Stimulated activated CD8-positive, alpha-beta memory T cell treated with anti-CD3 and anti-CD28 coated beads, Interleukin-15, amount 100 ng/mL, for 1 hour (primary cell): ENCODE data around the gene ITFG1.
"Not testable (repeated sequence)": the region's sequence is repeated elsewhere in the genome, so short reads cannot be mapped to it uniquely, and the experiment has no call there.

Experiments
- DNase-seq: peaks from one replicate; pipeline ENCODE4 v3.0.0-alpha.2; 2020; ENCODE audit warnings: low read depth

Gene ITFG1

DNA sequence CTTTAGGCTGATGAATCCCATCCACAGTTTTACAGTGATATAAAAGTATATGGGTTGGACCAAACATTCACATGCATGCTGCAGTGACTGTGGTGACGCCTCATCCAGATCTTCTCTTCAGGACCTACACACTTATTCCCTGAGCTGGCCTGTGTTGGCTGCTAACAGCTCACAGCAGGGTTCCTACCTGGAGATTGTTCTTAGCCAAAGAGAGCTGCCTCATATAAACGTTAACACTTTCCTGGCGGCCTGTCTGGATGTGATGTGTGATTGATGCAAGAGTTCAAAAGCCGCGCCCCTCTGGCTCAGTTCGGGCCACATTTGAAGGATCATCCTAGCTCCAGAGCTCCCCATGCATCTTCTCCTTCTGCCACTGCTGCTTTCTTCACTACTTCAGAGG is 224.1 kb downstream of the ITFG1 start:
- no peak for DNase-seq

GRCh38 chr16:47230296-47230695 is 230.6 kb downstream of the ITFG1 start:
- no peak for DNase-seq

DNA sequence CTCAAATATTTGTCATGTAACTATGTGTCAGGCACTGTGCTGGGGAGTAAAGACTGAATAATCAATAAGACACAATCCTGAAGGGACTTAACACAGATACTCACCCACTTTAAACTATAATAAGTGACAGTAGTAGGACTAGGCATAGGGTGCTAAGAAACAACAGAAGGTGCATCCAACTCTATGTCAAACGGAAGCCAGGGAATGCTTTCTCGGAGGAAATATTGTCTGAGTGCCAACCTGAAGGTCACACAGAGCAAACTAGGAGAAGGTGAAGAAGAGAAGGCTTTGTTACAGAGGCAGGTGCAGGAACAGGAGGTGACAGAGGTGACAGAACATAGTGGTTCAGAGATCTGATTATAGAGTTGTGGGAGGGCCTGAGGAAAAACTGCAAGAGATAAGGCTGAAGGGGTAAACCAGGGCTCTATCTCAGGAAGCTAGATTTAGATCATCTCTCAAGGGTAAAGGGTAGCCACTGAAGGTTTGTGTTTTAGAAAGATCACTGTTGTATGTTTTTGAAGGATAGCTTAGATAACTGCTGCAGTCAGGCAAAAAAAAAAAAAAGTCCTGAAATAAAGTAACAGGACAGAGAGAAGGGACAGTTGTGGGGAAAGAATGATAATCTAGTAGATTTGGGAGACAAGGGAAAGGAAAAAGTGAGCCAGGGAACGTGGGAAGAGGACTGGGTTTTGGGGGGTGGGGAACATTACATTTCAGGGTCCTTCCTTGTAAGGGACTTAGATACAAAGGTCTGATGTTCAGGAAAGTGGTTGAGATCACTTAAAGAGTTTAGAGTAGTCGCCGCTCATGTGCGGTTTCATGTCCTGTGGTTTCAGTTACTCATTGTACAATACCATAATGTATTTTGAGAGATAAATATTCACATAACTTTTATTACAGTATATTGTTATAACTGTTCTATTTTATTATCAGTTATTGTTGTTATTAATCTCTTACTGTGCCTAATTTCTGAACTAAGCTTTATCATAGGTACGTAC is 231.5 kb downstream of the ITFG1 start:
- no peak for DNase-seq

DNA sequence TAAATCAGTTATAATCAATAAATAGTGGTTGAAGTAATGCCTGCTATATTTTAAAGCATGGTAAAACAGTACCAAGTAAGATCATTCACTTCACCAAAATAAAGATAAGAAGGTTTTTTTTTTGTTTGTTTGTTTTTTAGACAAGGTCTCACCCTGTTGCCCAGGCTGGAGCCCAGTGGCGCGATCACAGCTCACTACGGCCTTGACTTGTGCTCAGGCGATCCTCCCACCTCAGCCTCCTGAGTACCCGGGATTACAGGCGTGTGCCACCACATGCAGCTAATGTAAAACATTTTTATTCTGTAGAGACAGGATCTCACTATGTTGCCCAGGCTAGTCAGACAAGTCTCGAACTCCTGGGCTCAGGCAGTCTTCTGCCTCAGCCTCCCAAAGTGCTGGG is 232.6 kb downstream of the ITFG1 start:
- DNase-seq: no peak

- no peak for DNase-seq
Measured at GRCh38 chr16:47213761-47214440, 247.0 kb downstream of the ITFG1 start.

- DNase-seq: no peak
Measured at GRCh38 chr16:47211218-47211617, 249.6 kb downstream of the ITFG1 start.

GRCh38 chr16:47204736-47205504 is 255.9 kb downstream of the ITFG1 start:
- DNase-seq: no peak

DNA sequence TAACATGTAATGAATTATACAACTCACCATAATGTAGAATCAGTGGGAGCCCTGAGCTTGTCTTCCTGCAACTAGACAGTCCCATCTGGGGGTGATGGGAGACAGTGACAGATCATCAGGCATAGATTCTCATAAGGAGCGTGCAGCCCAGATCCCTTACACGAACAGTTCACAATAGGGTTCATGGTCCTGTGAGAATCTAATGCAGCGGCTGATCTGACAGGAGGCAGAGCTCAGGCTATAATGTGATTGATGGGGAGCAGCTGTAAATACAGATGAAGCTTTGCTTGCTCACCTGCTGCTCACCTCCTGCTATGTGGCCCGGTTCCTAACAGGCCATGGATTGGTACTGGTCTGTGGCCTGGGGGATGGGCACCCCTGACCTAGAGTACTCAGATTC is 257.4 kb downstream of the ITFG1 start:
- DNase-seq: not testable (repeated sequence)

DNA sequence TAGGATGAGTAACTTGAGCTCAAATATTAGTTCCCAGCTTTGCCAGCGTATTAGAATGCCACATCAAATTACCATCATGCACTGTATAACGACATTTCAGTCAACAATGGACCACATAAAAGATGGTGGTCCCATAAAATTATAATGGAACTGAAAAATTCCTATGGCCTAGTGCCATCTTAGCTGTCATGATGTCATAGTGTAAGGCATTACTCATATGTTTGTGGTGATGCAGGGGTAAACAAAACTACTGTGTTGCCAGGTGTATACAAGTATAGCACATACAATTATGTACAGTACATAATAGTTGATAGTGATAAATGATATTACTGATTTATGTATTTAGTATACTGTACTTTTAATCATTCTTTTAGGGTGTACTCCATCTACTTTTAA is 262.7 kb downstream of the ITFG1 start:
- DNase-seq: no peak

GRCh38 chr16:47197536-47198179 is 263.2 kb downstream of the ITFG1 start:
- no peak for DNase-seq

DNA sequence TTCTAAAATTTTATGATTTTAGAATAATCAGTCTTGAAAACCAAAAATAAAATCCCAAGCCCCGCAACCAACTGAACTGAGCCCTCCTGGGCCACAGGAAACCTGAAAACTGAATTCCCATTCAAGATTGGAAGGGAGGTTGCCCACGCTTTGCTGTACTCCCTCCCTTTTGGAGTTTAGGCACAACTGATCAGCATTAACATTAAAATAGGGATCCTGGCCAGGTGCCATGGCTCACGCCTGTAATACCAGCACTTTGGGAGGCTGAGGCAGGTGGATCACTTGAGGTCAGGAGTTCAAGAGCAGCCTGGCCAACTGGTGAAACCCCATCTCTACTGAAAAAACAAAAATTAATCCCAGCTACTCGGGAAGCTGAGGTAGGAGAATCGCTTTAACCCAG is 264.4 kb downstream of the ITFG1 start:
- no peak for DNase-seq

GRCh38 chr16:47182318-47182717 is 278.5 kb downstream of the ITFG1 start:
- DNase-seq: no peak

DNA sequence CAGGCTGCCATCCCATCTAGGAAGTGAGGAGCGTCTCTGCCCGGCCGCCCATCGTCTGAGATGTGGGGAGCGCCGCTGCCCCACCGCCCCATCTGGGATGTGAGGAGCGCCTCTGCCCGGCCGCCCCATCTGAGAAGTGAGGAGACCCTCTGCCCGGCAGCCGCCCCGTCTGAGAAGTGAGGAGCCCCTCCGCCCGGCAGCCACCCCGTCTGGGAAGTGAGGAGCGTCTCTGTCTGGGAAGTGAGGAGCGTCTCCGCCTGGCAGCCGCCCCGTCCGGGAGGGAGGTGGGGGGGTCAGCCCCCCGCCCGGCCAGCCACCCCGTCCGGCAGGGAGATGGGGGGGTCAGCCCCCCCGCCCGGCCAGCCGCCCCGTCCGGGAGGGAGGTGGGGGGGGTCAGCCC is 279.8 kb downstream of the ITFG1 start:
- not testable (repeated sequence) for DNase-seq

DNA sequence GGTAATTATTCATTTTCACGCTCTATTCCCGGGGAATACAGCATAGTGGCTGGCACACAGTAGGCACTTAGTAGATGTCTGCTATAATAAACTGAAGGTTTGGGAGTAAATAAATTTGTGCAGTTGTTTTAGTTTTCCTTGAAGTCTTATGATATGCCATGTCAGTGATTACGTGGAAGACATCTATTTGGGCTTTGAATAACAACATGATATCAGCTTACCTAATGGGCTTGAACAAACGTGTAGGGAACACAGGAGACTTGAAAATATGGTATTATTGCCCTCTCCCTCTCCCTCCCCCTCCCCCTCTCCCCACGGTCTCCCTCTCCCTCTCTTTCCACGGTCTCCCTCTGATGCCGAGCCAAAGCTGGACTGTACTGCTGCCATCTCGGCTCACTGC is 280.8 kb downstream of the ITFG1 start:
- DNase-seq: no peak

- no peak for DNase-seq
Measured at GRCh38 chr16:47175152-47175551, 285.7 kb downstream of the ITFG1 start.

DNA sequence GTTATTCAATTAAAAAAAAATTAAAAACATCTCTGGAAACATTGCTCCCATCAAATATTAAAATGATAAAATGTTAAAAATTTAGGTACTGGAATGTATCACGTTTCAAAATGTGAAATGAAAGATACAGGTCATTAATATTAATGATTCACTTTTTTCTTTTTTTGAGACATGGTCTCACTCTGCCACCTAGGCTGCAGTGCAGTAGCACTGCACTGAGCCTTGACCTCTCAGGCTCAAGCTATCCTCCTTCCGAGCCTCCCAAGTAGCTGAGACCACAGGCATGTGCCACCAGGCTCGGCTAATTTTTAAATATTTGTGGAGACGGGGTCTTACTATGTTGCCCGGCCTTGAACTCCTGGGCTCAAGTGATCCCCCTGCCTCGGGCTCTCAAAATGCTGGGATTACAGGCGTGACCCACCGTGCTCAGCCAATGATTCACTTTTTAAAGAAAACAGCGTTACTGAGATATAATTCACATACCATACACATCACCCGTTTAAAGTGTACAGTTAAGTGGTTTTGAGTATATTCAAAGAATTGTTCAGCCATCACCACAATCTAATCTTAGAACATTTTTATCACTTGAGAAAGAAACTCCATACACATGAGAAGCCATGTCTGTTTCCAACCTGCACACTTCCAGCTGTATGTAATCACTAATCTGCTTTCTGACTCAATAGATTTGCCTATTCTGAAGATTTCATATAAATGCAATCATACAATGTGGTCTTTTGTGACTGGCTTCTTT is 298.0 kb downstream of the ITFG1 start:
- DNase-seq: no peak

DNA sequence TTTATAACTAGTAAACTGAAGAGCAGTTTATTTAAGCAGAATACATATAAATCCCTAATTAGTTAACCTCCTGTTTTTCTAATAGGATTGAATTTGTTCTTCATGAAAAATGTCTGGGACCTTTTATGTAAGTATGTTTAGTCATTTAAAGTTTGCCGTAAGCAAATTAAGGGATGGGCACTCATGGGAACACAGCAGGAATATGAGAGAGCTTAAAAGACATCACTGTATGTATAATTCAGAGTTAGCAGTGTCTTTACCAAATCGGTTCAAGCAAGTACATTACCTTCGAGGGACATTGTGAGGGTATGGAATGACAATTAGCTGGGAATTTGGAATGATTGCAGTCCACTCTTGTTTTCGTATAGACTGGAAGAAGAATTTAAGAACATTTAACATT is 299.4 kb downstream of the ITFG1 start:
- no peak for DNase-seq

GRCh38 chr16:47160422-47160821 is 300.4 kb downstream of the ITFG1 start:
- DNase-seq: no peak

- DNase-seq: no peak
Measured at GRCh38 chr16:47158992-47159391, 301.9 kb downstream of the ITFG1 start.

DNA sequence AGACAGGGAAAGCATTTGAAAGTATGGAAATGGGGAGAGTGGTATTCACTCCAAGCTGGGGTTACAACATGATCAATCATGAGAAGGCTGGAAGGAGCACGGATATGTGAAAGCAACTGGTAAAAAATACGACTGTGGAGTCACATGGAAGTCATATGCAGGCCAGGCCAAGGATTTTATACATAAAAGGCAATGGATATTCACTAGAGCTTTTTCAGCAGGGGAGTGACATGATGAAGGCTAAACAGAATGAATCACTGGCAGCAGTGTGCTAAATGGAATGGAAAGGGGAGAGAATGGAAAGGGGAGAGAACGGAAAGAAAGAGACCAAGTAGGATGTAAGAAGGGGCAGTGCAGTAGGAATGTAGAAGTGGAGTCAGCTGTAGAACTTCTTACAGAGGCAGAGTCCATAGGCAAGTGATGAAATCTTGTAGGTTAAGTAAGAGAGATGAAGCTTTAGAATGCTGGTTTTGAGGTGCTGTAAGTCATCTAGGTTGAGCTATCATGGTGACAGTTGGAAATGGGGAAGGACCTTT is 304.1 kb downstream of the ITFG1 start:
- no peak for DNase-seq

- not testable (repeated sequence) for DNase-seq
Measured at GRCh38 chr16:47152501-47152900, 308.4 kb downstream of the ITFG1 start.
